PFSK-1 (cell line): ENCODE results near the gene AIF1L.

Source experiments
- FOXP2 ChIP-seq: optimal IDR thresholded peaks from 2 replicates; pipeline ENCODE3; 2011; ENCODE audit warnings: borderline replicate concordance, control low read depth, inconsistent platforms; ENCODE audit not compliant: insufficient read depth; ENCODE audit errors: extremely low read length, extremely low read depth
- POLR2AphosphoS5 ChIP-seq: IDR thresholded peaks from 2 replicates; pipeline ENCODE4 v1.6.1; 2012; ENCODE audit warnings: low read depth, mild to moderate bottlenecking, control low read depth, low read length, moderate library complexity
- SIN3A ChIP-seq: IDR thresholded peaks from 2 replicates; pipeline ENCODE4 v1.6.1; 2012; ENCODE audit warnings: mild to moderate bottlenecking, low read length, moderate library complexity, borderline replicate concordance; ENCODE audit not compliant: insufficient read depth
- TAF1 ChIP-seq: IDR thresholded peaks from 2 replicates; pipeline ENCODE4 v1.6.1; 2012; ENCODE audit warnings: low read length, control low read depth, borderline replicate concordance; ENCODE audit not compliant: insufficient read depth
- TF ChIP-seq, protein P1 (sequence below), 2 experiments: IDR thresholded peaks; 2 replicates each; pipeline versions ENCODE4 v1.6.1 to v1.8.0; 2011 to 2012; ENCODE audit warnings: low read depth in 2 of 2, low read length in 2 of 2, control low read depth in 1 of 2, inconsistent platforms in 1 of 2, mild to moderate bottlenecking in 1 of 2, moderate library complexity in 1 of 2; ENCODE audit not compliant: insufficient read depth in 1 of 2

AIF1L gene

DNA sequence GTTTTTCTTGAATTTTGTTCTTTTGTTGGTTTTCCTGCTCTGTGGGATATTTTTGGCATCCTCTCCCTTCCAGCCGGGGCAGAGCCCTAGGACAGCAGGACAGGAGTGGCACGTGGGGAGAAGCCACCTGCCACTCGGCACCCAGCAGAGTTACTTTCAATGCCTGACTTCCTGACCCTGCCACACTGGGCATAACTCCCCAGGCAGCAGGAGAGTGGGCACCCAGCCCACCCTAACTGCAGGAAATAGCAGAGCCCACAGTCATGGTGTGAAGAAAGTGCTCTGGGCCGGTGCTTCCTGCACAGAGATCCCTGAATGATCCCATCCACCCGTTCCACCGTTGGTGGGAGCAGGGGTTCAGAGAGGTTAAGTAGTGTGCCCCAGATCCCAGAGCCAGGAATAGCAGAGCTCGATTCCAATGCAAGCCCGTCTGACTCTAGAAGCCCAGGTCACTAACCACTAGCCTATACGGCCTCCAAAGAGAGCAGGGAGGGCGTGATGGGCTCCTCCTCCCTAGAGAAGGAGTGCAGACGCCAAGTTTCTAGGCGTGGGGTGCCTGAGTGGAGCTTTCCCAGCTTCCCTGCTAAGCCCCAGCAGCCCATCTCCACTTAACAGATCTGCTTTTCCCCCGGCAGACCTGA is 20.9 kb downstream of the AIF1L start:
- TF ChIP-seq, protein P1, sequence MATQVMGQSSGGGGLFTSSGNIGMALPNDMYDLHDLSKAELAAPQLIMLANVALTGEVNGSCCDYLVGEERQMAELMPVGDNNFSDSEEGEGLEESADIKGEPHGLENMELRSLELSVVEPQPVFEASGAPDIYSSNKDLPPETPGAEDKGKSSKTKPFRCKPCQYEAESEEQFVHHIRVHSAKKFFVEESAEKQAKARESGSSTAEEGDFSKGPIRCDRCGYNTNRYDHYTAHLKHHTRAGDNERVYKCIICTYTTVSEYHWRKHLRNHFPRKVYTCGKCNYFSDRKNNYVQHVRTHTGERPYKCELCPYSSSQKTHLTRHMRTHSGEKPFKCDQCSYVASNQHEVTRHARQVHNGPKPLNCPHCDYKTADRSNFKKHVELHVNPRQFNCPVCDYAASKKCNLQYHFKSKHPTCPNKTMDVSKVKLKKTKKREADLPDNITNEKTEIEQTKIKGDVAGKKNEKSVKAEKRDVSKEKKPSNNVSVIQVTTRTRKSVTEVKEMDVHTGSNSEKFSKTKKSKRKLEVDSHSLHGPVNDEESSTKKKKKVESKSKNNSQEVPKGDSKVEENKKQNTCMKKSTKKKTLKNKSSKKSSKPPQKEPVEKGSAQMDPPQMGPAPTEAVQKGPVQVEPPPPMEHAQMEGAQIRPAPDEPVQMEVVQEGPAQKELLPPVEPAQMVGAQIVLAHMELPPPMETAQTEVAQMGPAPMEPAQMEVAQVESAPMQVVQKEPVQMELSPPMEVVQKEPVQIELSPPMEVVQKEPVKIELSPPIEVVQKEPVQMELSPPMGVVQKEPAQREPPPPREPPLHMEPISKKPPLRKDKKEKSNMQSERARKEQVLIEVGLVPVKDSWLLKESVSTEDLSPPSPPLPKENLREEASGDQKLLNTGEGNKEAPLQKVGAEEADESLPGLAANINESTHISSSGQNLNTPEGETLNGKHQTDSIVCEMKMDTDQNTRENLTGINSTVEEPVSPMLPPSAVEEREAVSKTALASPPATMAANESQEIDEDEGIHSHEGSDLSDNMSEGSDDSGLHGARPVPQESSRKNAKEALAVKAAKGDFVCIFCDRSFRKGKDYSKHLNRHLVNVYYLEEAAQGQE (IDR thresholded peaks at IDR 0.05; ENCODE audit: insufficient read depth in 1 of 2, low read depth in 2 of 2, low read length in 2 of 2) = no peak
- no peak for TF ChIP-seq FOXP2
- no peak for TF ChIP-seq TAF1
- no peak for TF ChIP-seq SIN3A
- TF ChIP-seq POLR2AphosphoS5 = no peak

DNA sequence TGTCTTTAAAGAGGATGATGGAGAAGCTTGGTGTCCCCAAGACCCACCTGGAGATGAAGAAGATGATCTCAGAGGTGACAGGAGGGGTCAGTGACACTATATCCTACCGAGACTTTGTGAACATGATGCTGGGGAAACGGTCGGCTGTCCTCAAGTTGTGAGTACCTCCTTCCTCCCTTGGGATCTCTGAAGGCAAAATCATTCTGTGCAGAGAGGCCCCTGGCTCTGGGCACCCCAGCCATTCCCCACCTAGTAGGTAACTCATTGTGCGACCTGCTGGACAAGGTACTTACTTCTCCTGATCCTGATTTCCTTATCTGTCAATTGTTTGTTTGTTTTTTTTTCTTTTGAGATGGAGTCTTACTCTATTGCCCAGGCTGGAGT is 21.4 kb downstream of the AIF1L start:
- TF ChIP-seq SIN3A (no peak), POLR2AphosphoS5 (no peak), FOXP2 (no peak), TAF1 (no peak)
- TF ChIP-seq, protein P1 (IDR thresholded peaks at IDR 0.05; ENCODE audit: insufficient read depth in 1 of 2, low read depth in 2 of 2, low read length in 2 of 2) = no peak

DNA sequence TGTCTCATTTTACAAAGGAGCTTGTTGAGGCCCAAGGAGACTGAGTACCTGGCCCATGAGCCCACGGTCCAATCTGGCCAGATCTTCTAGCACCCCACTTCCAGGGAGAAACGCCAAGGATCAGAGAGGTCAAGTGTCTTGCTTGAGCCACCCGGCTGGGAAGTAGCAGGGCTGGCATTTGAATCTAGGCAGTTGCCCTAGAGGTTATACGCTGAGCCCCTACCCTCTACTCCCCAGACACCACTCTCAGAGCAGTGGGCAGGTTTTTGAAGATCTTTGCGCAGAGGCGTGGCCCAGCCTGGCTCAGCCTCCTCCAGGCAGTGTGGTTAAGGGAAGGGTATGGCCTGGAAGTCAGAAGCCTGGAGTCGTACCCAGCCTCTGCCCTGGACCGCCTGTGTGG is 23.3 kb downstream of the AIF1L start:
- TF ChIP-seq TAF1 (no peak), SIN3A (no peak), POLR2AphosphoS5 (no peak), FOXP2 (no peak)
- TF ChIP-seq, protein P1 (IDR thresholded peaks at IDR 0.05; ENCODE audit: insufficient read depth in 1 of 2, low read depth in 2 of 2, low read length in 2 of 2) = no peak

DNA sequence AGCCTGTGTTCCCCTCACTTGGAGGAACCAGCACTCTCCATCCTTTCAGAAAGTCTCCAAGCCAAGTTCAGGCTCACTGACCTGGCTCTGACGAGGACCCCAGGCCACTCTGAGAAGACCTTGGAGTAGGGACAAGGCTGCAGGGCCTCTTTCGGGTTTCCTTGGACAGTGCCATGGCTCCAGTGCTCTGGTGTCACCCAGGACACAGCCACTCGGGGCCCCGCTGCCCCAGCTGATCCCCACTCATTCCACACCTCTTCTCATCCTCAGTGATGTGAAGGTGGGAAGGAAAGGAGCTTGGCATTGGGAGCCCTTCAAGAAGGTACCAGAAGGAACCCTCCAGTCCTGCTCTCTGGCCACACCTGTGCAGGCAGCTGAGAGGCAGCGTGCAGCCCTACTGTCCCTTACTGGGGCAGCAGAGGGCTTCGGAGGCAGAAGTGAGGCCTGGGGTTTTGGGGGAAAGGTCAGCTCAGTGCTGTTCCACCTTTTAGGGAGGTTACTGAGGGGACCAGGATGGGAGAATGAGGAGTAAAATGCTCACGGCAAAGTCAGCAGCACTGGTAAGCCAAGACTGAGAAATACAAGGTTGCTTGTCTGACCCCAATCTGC is 24.4 kb downstream of the AIF1L start:
- TF ChIP-seq TAF1 = no peak
- TF ChIP-seq FOXP2 = no peak
- TF ChIP-seq POLR2AphosphoS5 = no peak
- TF ChIP-seq, protein P1 (IDR thresholded peaks at IDR 0.05; ENCODE audit: insufficient read depth in 1 of 2, low read depth in 2 of 2, low read length in 2 of 2) = no peak
- no peak for TF ChIP-seq SIN3A

DNA sequence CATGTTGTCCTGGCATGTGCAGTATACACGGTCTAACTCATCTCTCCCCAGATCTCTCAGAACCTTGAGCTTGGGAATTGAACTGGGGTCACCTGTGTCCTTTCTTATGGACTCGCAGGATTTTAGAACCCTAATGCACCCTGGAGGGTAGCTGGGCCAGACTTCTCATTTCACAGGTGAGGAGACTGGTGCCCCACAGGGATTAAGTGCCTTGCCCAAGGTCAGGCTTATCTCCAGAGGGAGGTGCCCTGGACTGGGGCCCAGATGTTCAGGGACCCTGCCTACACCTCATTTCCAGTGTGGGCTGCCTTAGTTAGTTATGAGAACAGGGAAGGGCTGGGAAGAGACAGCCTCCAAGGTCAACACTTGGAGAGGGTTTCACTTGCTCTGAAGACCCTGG is 25.0 kb downstream of the AIF1L start:
- TF ChIP-seq POLR2AphosphoS5 (no peak), SIN3A (no peak), TAF1 (no peak), FOXP2 (no peak)
- TF ChIP-seq, protein P1 (IDR thresholded peaks at IDR 0.05; ENCODE audit: insufficient read depth in 1 of 2, low read depth in 2 of 2, low read length in 2 of 2) = no peak
